GM20000 (cell line): ENCODE results near the gene TMEM259.

Source experiments
- DNase-seq: peaks from one replicate; pipeline ENCODE4 v3.0.0; 2012; ENCODE audit warnings: low spot score
- CTCF ChIP-seq: IDR thresholded peaks from 2 replicates; pipeline ENCODE4 v1.5.1; 2012; ENCODE audit warnings: mild to moderate bottlenecking, control low read depth; ENCODE audit errors: extremely low read depth, missing control alignments

TMEM259 gene

GRCh38 chr19:972281-972680, 48.6 kb downstream of the TMEM259 start:
- no peak for DNase-seq
- no peak for TF ChIP-seq CTCF

GRCh38 chr19:971795-972194, 49.1 kb downstream of the TMEM259 start:
- no peak for DNase-seq
- TF ChIP-seq CTCF: no peak

GRCh38 chr19:970695-971094, 50.2 kb downstream of the TMEM259 start:
- peak; percentile 57 for TF ChIP-seq CTCF
- DNase-seq: no peak

GRCh38 chr19:966485-967088, 54.3 kb downstream of the TMEM259 start:
- DNase-seq: no peak
- TF ChIP-seq CTCF: no peak

- no peak for TF ChIP-seq CTCF
- DNase-seq: no peak
Measured at GRCh38 chr19:964761-965694, 55.9 kb downstream of the TMEM259 start.

- no peak for TF ChIP-seq CTCF
- DNase-seq: no peak
Measured at GRCh38 chr19:964116-964520, 56.8 kb downstream of the TMEM259 start.

- no peak for TF ChIP-seq CTCF
- no peak for DNase-seq
Measured at GRCh38 chr19:963486-963951, 57.4 kb downstream of the TMEM259 start.
